CD14-positive monocyte (primary cell): Measurements from ENCODE around the gene FREM2. TPM values are rescaled to one million over a fixed set of nuclear protein-coding genes. Genes with fewer than 3 reads are reported as not detected.

ENCODE experiments used
- DNase-seq, 3 donors: peaks; one replicate each; pipeline ENCODE4 v3.0.0-alpha.2; 2011 to 2022
- H2AFZ ChIP-seq: 2 replicates; pipeline ENCODE4 v1.6.0; 2012; ENCODE audit warnings: mild to moderate bottlenecking, low read depth, low read length, inconsistent platforms; ENCODE audit not compliant: insufficient read depth, poor library complexity, severe bottlenecking
- H3K27ac ChIP-seq, 2 donors: 1 replicate in 1 of 2; 2 replicates in 1 of 2; pipeline ENCODE4 v1.5.1; 2012 to 2013; ENCODE audit warnings: low read length in 2 of 2, control low read depth in 1 of 2, inconsistent platforms in 1 of 2, low read depth in 1 of 2, mild to moderate bottlenecking in 1 of 2
- H3K27me3 ChIP-seq, 2 donors: one replicate each; pipeline versions ENCODE4 v1.6.0 to v1.6.1; 2011 to 2013; ENCODE audit warnings: low read length in 2 of 2; ENCODE audit not compliant: control insufficient read depth in 2 of 2, insufficient read depth in 2 of 2
- H3K36me3 ChIP-seq, 2 donors: replicated peaks in 1 of 2; 1 replicate in 1 of 2; 2 replicates in 1 of 2; pipeline versions ENCODE4 v1.5.1 to v1.6.1; 2012 to 2013; ENCODE audit warnings: low read length in 2 of 2, control low read depth in 1 of 2, inconsistent platforms in 1 of 2, mild to moderate bottlenecking in 1 of 2; ENCODE audit not compliant: insufficient read depth in 2 of 2, control insufficient read depth in 1 of 2
- H3K4me1 ChIP-seq, 2 donors: 1 replicate in 1 of 2; 2 replicates in 1 of 2; pipeline versions ENCODE4 v1.5.1 to v1.6.1; 2012 to 2013; ENCODE audit warnings: low read length in 2 of 2, control low read depth in 1 of 2, inconsistent platforms in 1 of 2, mild to moderate bottlenecking in 1 of 2, moderate library complexity in 1 of 2; ENCODE audit not compliant: insufficient read depth in 2 of 2, control insufficient read depth in 1 of 2
- H3K4me2 ChIP-seq: replicated peaks from 2 replicates; pipeline ENCODE3; 2012; ENCODE audit warnings: low read length, moderate library complexity, mild to moderate bottlenecking; ENCODE audit not compliant: poor library complexity, severe bottlenecking; ENCODE audit errors: extremely low read depth
- H3K4me3 ChIP-seq, 3 experiments: fragments of 200-600 bp in 1 of 3; sonication (generic) in 1 of 3; replicated peaks in 1 of 3; 1 replicate in 2 of 3; 2 replicates in 1 of 3; pipeline ENCODE4 v1.5.1; 2011 to 2013; ENCODE audit warnings: low read length in 3 of 3, mild to moderate bottlenecking in 3 of 3, control low read depth in 2 of 3, low read depth in 2 of 3, inconsistent platforms in 1 of 3, moderate library complexity in 1 of 3
- H3K79me2 ChIP-seq: 2 replicates; pipeline ENCODE4 v1.6.0; 2012; ENCODE audit warnings: mild to moderate bottlenecking, control low read depth, inconsistent platforms, low read length, moderate library complexity; ENCODE audit not compliant: insufficient read depth
- H3K9ac ChIP-seq: 2 replicates; pipeline ENCODE4 v1.6.0; 2017; ENCODE audit warnings: low read length, mild to moderate bottlenecking; ENCODE audit not compliant: insufficient read depth, poor library complexity, severe bottlenecking
- H3K9me3 ChIP-seq, 2 donors: replicated peaks in 1 of 2; 1 replicate in 1 of 2; 2 replicates in 1 of 2; pipeline versions ENCODE4 v1.5.1 to v1.6.1; 2012 to 2013; ENCODE audit warnings: low read length in 2 of 2, control low read depth in 1 of 2; ENCODE audit not compliant: control insufficient read depth in 1 of 2, insufficient read depth in 1 of 2
- H4K20me1 ChIP-seq: 2 replicates; pipeline ENCODE4 v1.6.0; 2012; ENCODE audit warnings: mild to moderate bottlenecking, low read length, control low read depth, moderate library complexity; ENCODE audit not compliant: insufficient read depth
- H3K27ac Mint-ChIP-seq, 7 donors: one replicate each; pipeline ENCODE4 v1.8.0; 2020; ENCODE audit warnings: mild to moderate bottlenecking in 7 of 7, mixed read lengths in 7 of 7, moderate library complexity in 6 of 7, inconsistent platforms in 2 of 7
- H3K27me3 Mint-ChIP-seq, 3 donors: one replicate each; pipeline ENCODE4 v1.8.0; 2021 to 2022; ENCODE audit warnings: low read depth in 3 of 3, mild to moderate bottlenecking in 3 of 3, mixed read lengths in 3 of 3, moderate library complexity in 3 of 3, inconsistent platforms in 1 of 3
- H3K36me3 Mint-ChIP-seq, 2 donors: one replicate each; pipeline ENCODE4 v1.8.0; 2020; ENCODE audit warnings: mixed read lengths in 2 of 2, inconsistent platforms in 1 of 2, mild to moderate bottlenecking in 1 of 2
- H3K4me1 Mint-ChIP-seq: one replicate; pipeline ENCODE4 v1.8.0; 2020; ENCODE audit warnings: mild to moderate bottlenecking, mixed read lengths
- H3K4me3 Mint-ChIP-seq, 2 donors: one replicate each; pipeline ENCODE4 v1.8.0; 2020; ENCODE audit warnings: mild to moderate bottlenecking in 2 of 2, mixed read lengths in 2 of 2, moderate library complexity in 1 of 2
- H3K9me3 Mint-ChIP-seq, 7 donors: one replicate each; pipeline ENCODE4 v1.8.0; 2020 to 2022; ENCODE audit warnings: mixed read lengths in 7 of 7, mild to moderate bottlenecking in 6 of 7, moderate library complexity in 6 of 7, inconsistent platforms in 2 of 7
- CTCF ChIP-seq: fragments of 200-600 bp; IDR thresholded peaks from one replicate; pipeline ENCODE4 v1.8.0; 2022; ENCODE audit warnings: antibody characterized with exemption, mild to moderate bottlenecking
- whole genome bisulfite sequencing: methylation state at CpG from one replicate; pipeline ENCODE4 v1.1.5; 2013; ENCODE audit warnings: missing lambda C conversion rate; ENCODE audit not compliant: insufficient coverage; 5-methylcytosine and 5-hydroxymethylcytosine counted together
- intact Hi-C, 2 donors: fragments of 100-400 bp; cut with micrococcal nuclease; formaldehyde crosslinking; loops; one replicate each; pipeline versions ENCODE4 v1.15.0 to v1.15.1; 2023
- polyA plus RNA-seq, 3 donors: library from polyadenylated mRNA; depleted of rRNA in 1 of 3; unstranded in 2 of 3; stranded (reverse) in 1 of 3; fragments of 300-500 nt in 2 of 3; fragments of >200 nt in 1 of 3; fragmentation: Illumina TruSeq in 2 of 3; gene quantifications; 1 replicate in 2 of 3; 2 replicates in 1 of 3; pipeline ENCODE4 v1.2.3, GENCODE V29; 2012 to 2021

Gene FREM2
- polyA plus RNA-seq, 3 donors, result not detected

- H3K79me2 ChIP-seq, result no peaks in the 10 kb centered on the region
- no peaks in the 10 kb centered on the region for H3K36me3 Mint-ChIP-seq
- TF ChIP-seq CTCF, result no peak
- H3K4me1 Mint-ChIP-seq, result no peaks in the 10 kb centered on the region
- intact Hi-C loops, result no loop called here
- H3K4me3 Mint-ChIP-seq, result no peak overlapping the region
- no peaks in the 10 kb centered on the region for H4K20me1 ChIP-seq
- no peaks in the 10 kb centered on the region for H3K27me3 ChIP-seq
- no peak overlapping the region for H3K4me2 ChIP-seq
- no peaks in the 10 kb centered on the region for H3K27me3 Mint-ChIP-seq
- no peak overlapping the region for H2AFZ ChIP-seq
- no peak overlapping the region for H3K27ac ChIP-seq
- no peak for DNase-seq
- peaks cover 0 to 7% of the 10 kb centered on the region in 2 donors for H3K9me3 ChIP-seq
- H3K9me3 Mint-ChIP-seq, result peaks cover 1 to 12% (median 8%) of the 10 kb centered on the region in 7 donors
- no peak overlapping the region for H3K9ac ChIP-seq
- H3K27ac Mint-ChIP-seq, result no peak overlapping the region
- no peaks in the 10 kb centered on the region for H3K36me3 ChIP-seq
- no CpG with 5 or more reads among the region's 1 CpG for WGBS
- no peak overlapping the region for H3K4me3 ChIP-seq
- no peaks in the 10 kb centered on the region for H3K4me1 ChIP-seq
These were observed 208.2 kb downstream of the FREM2 start for GRCh38 chr13:38895075-38895474.

GRCh38 chr13:38897521-38897920 is 210.6 kb downstream of the FREM2 start:
- Histone ChIP-seq H3K4me3 (no peak overlapping the region), H3K4me1 (no peaks in the 10 kb centered on the region), H3K27me3 (no peaks in the 10 kb centered on the region), H3K9me3 (peaks cover 0 to 7% of the 10 kb centered on the region in 2 donors), H3K27ac (no peak overlapping the region), H3K4me2 (no peak overlapping the region), H4K20me1 (no peaks in the 10 kb centered on the region), H2AFZ (no peak overlapping the region), H3K79me2 (no peaks in the 10 kb centered on the region), H3K36me3 (no peaks in the 10 kb centered on the region), H3K9ac (no peak overlapping the region)
- Mint-ChIP-seq H3K9me3 (peaks cover 1 to 12% (median 8%) of the 10 kb centered on the region in 7 donors), H3K27ac (no peak overlapping the region), H3K36me3 (no peaks in the 10 kb centered on the region), H3K27me3 (no peaks in the 10 kb centered on the region), H3K4me1 (no peaks in the 10 kb centered on the region), H3K4me3 (no peak overlapping the region)
- intact Hi-C loops, result no loop called here
- no peak for DNase-seq
- WGBS, result 86% methylated on average over 2 of the region's 6 CpGs
- TF ChIP-seq CTCF, result no peak
